GM23248 (cell line): ENCODE results near the gene ZNF444. TPM values are rescaled to one million over a fixed set of nuclear protein-coding genes. Genes with fewer than 3 reads are reported as not detected.

Experiments
- DNase-seq: peaks from one replicate; pipeline ENCODE4 v3.0.0-alpha.2; 2015
- H2AFZ ChIP-seq: fragments of 200-600 bp; sonication (generic); 2 replicates; pipeline ENCODE4 v1.6.1; 2016; ENCODE audit warnings: antibody characterized with exemption
- H3F3A ChIP-seq: fragments of 200-600 bp; sonication (generic); 2 replicates; pipeline ENCODE4 v1.6.1; 2016; ENCODE audit warnings: mild to moderate bottlenecking, antibody characterized with exemption, mixed run types; ENCODE audit not compliant: insufficient read depth
- H3K27ac ChIP-seq: fragments of 200-600 bp; sonication (generic); 2 replicates; pipeline ENCODE4 v1.5.1; 2016; ENCODE audit warnings: mild to moderate bottlenecking
- H3K27me3 ChIP-seq: fragments of 200-600 bp; sonication (generic); replicated peaks from 2 replicates; pipeline ENCODE4 v1.6.1; 2016; ENCODE audit warnings: mild to moderate bottlenecking; ENCODE audit not compliant: insufficient read depth
- H3K36me3 ChIP-seq: fragments of 200-600 bp; sonication (generic); 2 replicates; pipeline ENCODE4 v1.6.1; 2016; ENCODE audit warnings: low read depth, mild to moderate bottlenecking
- H3K4me1 ChIP-seq: fragments of 200-600 bp; sonication (generic); 2 replicates; pipeline ENCODE4 v1.6.1; 2016; ENCODE audit warnings: mild to moderate bottlenecking; ENCODE audit not compliant: insufficient read depth
- H3K4me2 ChIP-seq: fragments of 200-600 bp; sonication (generic); one replicate; pipeline ENCODE4 v1.6.1; 2016; ENCODE audit warnings: mild to moderate bottlenecking; ENCODE audit not compliant: unreplicated experiment
- H3K4me3 ChIP-seq: fragments of 200-600 bp; sonication (generic); 2 replicates; pipeline ENCODE4 v1.5.1; 2016; ENCODE audit warnings: mild to moderate bottlenecking
- H3K79me2 ChIP-seq: fragments of 200-600 bp; sonication (generic); 2 replicates; pipeline ENCODE4 v1.6.1; 2016; ENCODE audit warnings: mild to moderate bottlenecking; ENCODE audit not compliant: insufficient read depth
- H3K9ac ChIP-seq: fragments of 200-600 bp; sonication (generic); 2 replicates; pipeline ENCODE4 v1.6.1; 2016; ENCODE audit warnings: mild to moderate bottlenecking
- H3K9me2 ChIP-seq: fragments of 200-600 bp; sonication (generic); 2 replicates; pipeline ENCODE4 v1.6.1; 2016; ENCODE audit warnings: mixed run types, mild to moderate bottlenecking, moderate library complexity; ENCODE audit not compliant: insufficient read depth
- H3K9me3 ChIP-seq: fragments of 200-600 bp; sonication (generic); one replicate; pipeline ENCODE4 v1.6.1; 2017; ENCODE audit warnings: low read depth
- H4K20me1 ChIP-seq: fragments of 200-600 bp; sonication (generic); 2 replicates; pipeline ENCODE4 v1.6.0; 2016; ENCODE audit not compliant: insufficient read depth
- EZH2 ChIP-seq: fragments of 200-600 bp; sonication (generic); IDR thresholded peaks from 2 replicates; pipeline ENCODE4 v1.6.1; 2018; ENCODE audit warnings: antibody characterized with exemption, mild to moderate bottlenecking; ENCODE audit not compliant: insufficient read depth, poor library complexity, severe bottlenecking
- EZH2phosphoT487 ChIP-seq: fragments of 200-600 bp; sonication (generic); IDR thresholded peaks from 2 replicates; pipeline ENCODE4 v1.6.1; 2018; ENCODE audit warnings: antibody characterized with exemption, moderate library complexity, mild to moderate bottlenecking, low read depth; ENCODE audit not compliant: insufficient read depth
- WGBS, 2 experiments: methylation state at CpG; one replicate each; pipeline ENCODE4 v1.1.6; 2015 to 2017; ENCODE audit warnings: low lambda C conversion rate in 2 of 2, low coverage in 1 of 2; ENCODE audit errors: missing lambda C conversion rate in 2 of 2; 5-methylcytosine and 5-hydroxymethylcytosine counted together
- in situ Hi-C: fragments of 300-500 bp; cut with MboI; formaldehyde crosslinking; loops from 2 replicates; pipeline ENCODE4 v1.15.0; 2020
- polyA plus RNA-seq: library from polyadenylated mRNA; unstranded; fragments of >200 nt; fragmentation: Nextera tagmentation; extraction: Ambion mirVana; gene quantifications from 2 replicates; pipeline ENCODE4 v1.2.1, GENCODE V29; 2016
- total RNA-seq: library from RNA; depleted of rRNA; stranded (reverse); fragments of >200 nt; shearing (Covaris generic); gene quantifications from 2 replicates; pipeline ENCODE4 v1.2.3, GENCODE V29; 2014

The ZNF444 gene
- total and polyA plus RNA-seq, 2 experiments from 2014 or later: 7.7 to 21.8 TPM

GRCh38 chr19:56113074-56113632, 27.9 kb upstream of the ZNF444 start:
- Histone ChIP-seq H3K9me2 (no peaks in the 10 kb centered on the region), H3K4me3 (no peak overlapping the region), H3K4me2 (no peak overlapping the region), H3K9me3 (no peaks in the 10 kb centered on the region), H2AFZ (no peak overlapping the region), H3K4me1 (peaks cover 13% of the 10 kb centered on the region), H3K27ac (no peak overlapping the region), H3K79me2 (peaks cover 100% of the 10 kb centered on the region), H3F3A (no peaks in the 10 kb centered on the region), H4K20me1 (no peaks in the 10 kb centered on the region; the same call in 1 of the 2 replicates), H3K27me3 (no peaks in the 10 kb centered on the region), H3K36me3 (no peaks in the 10 kb centered on the region), H3K9ac (no peak overlapping the region)
- DNase-seq: no peak
- TF ChIP-seq EZH2: no peak
- no peak for TF ChIP-seq EZH2phosphoT487
- in situ Hi-C loops: no loop called here
- 85 to 86% methylated on average over 20 of the region's 20 CpGs for WGBS, 2 experiments

- H4K20me1 ChIP-seq: no peaks in the 10 kb centered on the region; the same call in 1 of the 2 replicates
- peaks cover 100% of the 10 kb centered on the region for H3K79me2 ChIP-seq
- WGBS, 2 experiments: 49 to 75% methylated on average over 12 to 19 of the region's 19 CpGs
- no peak for TF ChIP-seq EZH2phosphoT487
- TF ChIP-seq EZH2: no peak
- H2AFZ ChIP-seq: no peak overlapping the region
- no peaks in the 10 kb centered on the region for H3K9me2 ChIP-seq
- no peak overlapping the region for H3K4me2 ChIP-seq
- H3K9ac ChIP-seq: no peak overlapping the region
- no peak for DNase-seq
- no peak overlapping the region for H3K4me3 ChIP-seq
- in situ Hi-C loops: no loop called here
- no peaks in the 10 kb centered on the region for H3K27me3 ChIP-seq
- H3K27ac ChIP-seq: no peak overlapping the region
- H3F3A ChIP-seq: no peaks in the 10 kb centered on the region
- H3K9me3 ChIP-seq: no peaks in the 10 kb centered on the region
- H3K36me3 ChIP-seq: no peaks in the 10 kb centered on the region
- peaks cover 10% of the 10 kb centered on the region for H3K4me1 ChIP-seq
Measured at GRCh38 chr19:56114051-56114777, 26.9 kb upstream of the ZNF444 start.

- no peak overlapping the region for H3K4me3 ChIP-seq
- no peak overlapping the region for H2AFZ ChIP-seq
- H3K27ac ChIP-seq: no peak overlapping the region
- no peak overlapping the region for H3K9ac ChIP-seq
- TF ChIP-seq EZH2 (no peak), EZH2phosphoT487 (no peak)
- no peak for DNase-seq
- H4K20me1 ChIP-seq: no peaks in the 10 kb centered on the region; the same call in 1 of the 2 replicates
- H3K4me1 ChIP-seq: peaks cover 12% of the 10 kb centered on the region
- H3K79me2 ChIP-seq: peaks cover 100% of the 10 kb centered on the region
- H3K36me3 ChIP-seq: no peaks in the 10 kb centered on the region
- H3K27me3 ChIP-seq: no peaks in the 10 kb centered on the region
- in situ Hi-C loops: no loop called here
- no peaks in the 10 kb centered on the region for H3F3A ChIP-seq
- H3K9me3 ChIP-seq: no peaks in the 10 kb centered on the region
- no peak overlapping the region for H3K4me2 ChIP-seq
- no peaks in the 10 kb centered on the region for H3K9me2 ChIP-seq
- WGBS, 2 experiments: 94 to 95% methylated on average over 10 of the region's 10 CpGs
Measured at GRCh38 chr19:56114778-56115110, 26.3 kb upstream of the ZNF444 start.

GRCh38 chr19:56115490-56115889, 25.6 kb upstream of the ZNF444 start:
- no peak for TF ChIP-seq EZH2
- no peak for TF ChIP-seq EZH2phosphoT487
- Histone ChIP-seq H3K27me3 (no peaks in the 10 kb centered on the region), H3K9me2 (no peaks in the 10 kb centered on the region), H3K4me3 (no peak overlapping the region), H3K27ac (no peak overlapping the region), H3F3A (no peaks in the 10 kb centered on the region), H3K36me3 (no peaks in the 10 kb centered on the region), H3K4me2 (no peak overlapping the region), H4K20me1 (no peaks in the 10 kb centered on the region; the same call in 1 of the 2 replicates), H2AFZ (no peak overlapping the region), H3K79me2 (peaks cover 100% of the 10 kb centered on the region), H3K9me3 (no peaks in the 10 kb centered on the region), H3K9ac (no peak overlapping the region), H3K4me1 (peaks cover 12% of the 10 kb centered on the region)
- 94 to 95% methylated on average over 16 to 21 of the region's 21 CpGs for WGBS, 2 experiments
- DNase-seq: no peak
- in situ Hi-C loops: no loop called here
